GM12891 (cell line): ENCODE results near the gene APBB1IP.

Experiments
- PAX5 ChIP-seq: IDR thresholded peaks from 2 replicates; pipeline ENCODE4 v1.6.1; 2011; ENCODE audit warnings: low read length, moderate library complexity, mild to moderate bottlenecking; ENCODE audit not compliant: insufficient read depth, severe bottlenecking
- POLR2A ChIP-seq: IDR thresholded peaks from 2 replicates; pipeline ENCODE4 v1.6.1; 2011; ENCODE audit warnings: low read depth, low read length, control low read depth
- POLR2AphosphoS5 ChIP-seq: IDR thresholded peaks from 2 replicates; pipeline ENCODE4 v1.6.1; 2011; ENCODE audit warnings: low read depth, low read length, control low read depth
- POU2F2 ChIP-seq: IDR thresholded peaks from 2 replicates; pipeline ENCODE4 v1.6.1; 2011; ENCODE audit warnings: low read depth, mild to moderate bottlenecking, control low read depth, low read length, moderate library complexity
- SPI1 ChIP-seq: IDR thresholded peaks from 2 replicates; pipeline ENCODE4 v1.6.1; 2011; ENCODE audit warnings: low read depth, low read length, control low read depth
- TAF1 ChIP-seq: IDR thresholded peaks from 2 replicates; pipeline ENCODE4 v1.6.1; 2011; ENCODE audit warnings: low read depth, low read length, control low read depth

DNA sequence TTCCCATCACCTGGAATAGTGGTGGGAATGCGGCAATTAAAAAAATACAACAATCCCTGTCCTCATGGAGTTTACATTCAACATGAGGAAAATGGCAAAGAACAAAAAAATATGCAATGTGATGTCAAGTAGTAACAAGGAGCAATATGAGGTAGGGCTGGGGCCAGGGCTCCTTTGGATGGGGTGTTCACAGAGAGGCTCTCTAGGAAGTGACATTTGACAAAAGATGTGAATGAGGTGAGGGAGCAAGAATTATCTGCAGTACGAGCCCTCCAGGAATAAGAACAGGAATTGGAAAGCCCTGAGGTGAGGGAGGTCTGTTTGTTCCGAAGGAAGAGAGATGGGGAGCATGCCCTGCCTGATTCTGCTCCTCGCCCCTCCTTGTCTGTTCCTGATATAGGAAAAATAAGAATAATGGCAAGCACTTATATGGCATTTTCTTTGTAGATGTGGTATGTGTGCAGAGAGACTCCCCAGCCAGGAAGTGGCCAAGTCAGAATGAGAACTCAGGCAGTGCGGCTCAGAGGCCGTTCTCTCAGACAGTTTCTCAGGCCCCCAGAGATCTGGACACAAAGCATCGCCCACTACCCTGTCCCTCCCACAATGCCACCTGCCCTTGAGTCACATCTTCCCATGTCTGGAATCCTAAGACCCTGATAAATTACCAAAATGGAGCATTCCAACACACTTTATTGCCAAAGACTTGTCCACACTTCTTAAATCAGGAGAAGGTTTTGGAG is 105.6 kb downstream of the APBB1IP start:
- TF ChIP-seq POLR2AphosphoS5: no peak
- no peak for TF ChIP-seq POLR2A
- TF ChIP-seq TAF1: no peak
- TF ChIP-seq SPI1: peak; percentile 47; the same call in 1 of the 2 replicates
- no peak for TF ChIP-seq POU2F2
- no peak for TF ChIP-seq PAX5
